GM12891 (cell line): ENCODE results near the gene MARCO.

ENCODE experiments used
- PAX5 ChIP-seq: IDR thresholded peaks from 2 replicates; pipeline ENCODE4 v1.6.1; 2011; ENCODE audit warnings: low read length, moderate library complexity, mild to moderate bottlenecking; ENCODE audit not compliant: insufficient read depth, severe bottlenecking
- POLR2A ChIP-seq: IDR thresholded peaks from 2 replicates; pipeline ENCODE4 v1.6.1; 2011; ENCODE audit warnings: low read depth, low read length, control low read depth
- POLR2AphosphoS5 ChIP-seq: IDR thresholded peaks from 2 replicates; pipeline ENCODE4 v1.6.1; 2011; ENCODE audit warnings: low read depth, low read length, control low read depth
- SPI1 ChIP-seq: IDR thresholded peaks from 2 replicates; pipeline ENCODE4 v1.6.1; 2011; ENCODE audit warnings: low read depth, low read length, control low read depth

GRCh38 chr2:119022678-119023077 lies 80.7 kb downstream of the MARCO start:
- TF ChIP-seq POLR2A (no peak), POLR2AphosphoS5 (no peak), SPI1 (no peak), PAX5 (no peak)
